SIG-M5 (cell line): ENCODE data around the gene ZFYVE16.
"Not testable (repeated sequence)": the region's sequence is repeated elsewhere in the genome, so short reads cannot be mapped to it uniquely, and the experiment has no call there.

Source experiments
- DNase-seq: peaks from one replicate; lab custom pipeline; 2025; lab: John Stamatoyannopoulos, UW

ZFYVE16 gene

GRCh38 chr5:80411589-80412219 lies 3.8 kb downstream of the ZFYVE16 start:
- DNase-seq = no peak

- no peak for DNase-seq
These were observed 6.2 kb downstream of the ZFYVE16 start for GRCh38 chr5:80414113-80414512.

GRCh38 chr5:80417973-80418372 lies 10.1 kb downstream of the ZFYVE16 start:
- DNase-seq = no peak

- DNase-seq = not testable (repeated sequence)
These were observed 16.5 kb downstream of the ZFYVE16 start for GRCh38 chr5:80424365-80424764.

GRCh38 chr5:80435476-80435875 lies 27.6 kb downstream of the ZFYVE16 start:
- no peak for DNase-seq

- DNase-seq = no peak
These were observed 29.5 kb downstream of the ZFYVE16 start for GRCh38 chr5:80437326-80437725.

GRCh38 chr5:80438739-80439138 lies 30.9 kb downstream of the ZFYVE16 start:
- DNase-seq = no peak

GRCh38 chr5:80439213-80439612 lies 31.3 kb downstream of the ZFYVE16 start:
- DNase-seq = no peak

- DNase-seq = no peak
These were observed 34.9 kb downstream of the ZFYVE16 start for GRCh38 chr5:80442742-80443141.

- DNase-seq = no peak
These were observed 45.5 kb downstream of the ZFYVE16 start for GRCh38 chr5:80453366-80453765.

- DNase-seq = no peak
These were observed 55.4 kb downstream of the ZFYVE16 start for GRCh38 chr5:80463269-80463668.

- no peak for DNase-seq
These were observed 59.0 kb downstream of the ZFYVE16 start for GRCh38 chr5:80466669-80467485.

GRCh38 chr5:80468131-80468530 lies 60.3 kb downstream of the ZFYVE16 start:
- no peak for DNase-seq

- DNase-seq = not testable (repeated sequence)
These were observed 62.8 kb downstream of the ZFYVE16 start for GRCh38 chr5:80470631-80471030.

GRCh38 chr5:80474929-80475328 lies 67.1 kb downstream of the ZFYVE16 start:
- DNase-seq = no peak

- no peak for DNase-seq
These were observed 71.8 kb downstream of the ZFYVE16 start for GRCh38 chr5:80479713-80480112.

- DNase-seq = no peak
These were observed 72.5 kb downstream of the ZFYVE16 start for GRCh38 chr5:80480354-80480753.

- no peak for DNase-seq
These were observed 73.4 kb downstream of the ZFYVE16 start for GRCh38 chr5:80481019-80481893.

- DNase-seq = no peak
These were observed 74.7 kb downstream of the ZFYVE16 start for GRCh38 chr5:80482578-80482977.

GRCh38 chr5:80483636-80484232 lies 75.9 kb downstream of the ZFYVE16 start:
- no peak for DNase-seq

GRCh38 chr5:80487444-80487828 lies 79.6 kb downstream of the ZFYVE16 start:
- no peak for DNase-seq
